PC-3 (cell line): ENCODE data around the gene STX18. TPM values are rescaled to one million over a fixed set of nuclear protein-coding genes. Genes with fewer than 3 reads are reported as not detected.

Source experiments
- ATAC-seq: fragments of 200-7000 bp; cut with Tn5 transposase; 2 replicates; pipeline ENCODE4 v1.9.1; 2020; ENCODE audit warnings: mild to moderate bottlenecking, moderate library complexity
- BruUV-seq: library from RNA; stranded (reverse); fragments of 400-500 nt; replicated peaks from 2 replicates; lab custom pipeline; 2021; lab: Mats Ljungman, UMichigan
- CTCF ChIA-PET: fragments of 300-600 bp; sonication (Branson Sonifier 250); formaldehyde crosslinking; loops from one replicate; lab custom pipeline; 2022; ENCODE audit warnings: antibody characterized with exemption; lab: Charles Lee
- POLR2A ChIA-PET: fragments of 300-600 bp; sonication (Branson Sonifier 250); formaldehyde crosslinking; loops from one replicate; lab custom pipeline; 2022; ENCODE audit warnings: antibody characterized with exemption; ENCODE audit not compliant: unreplicated experiment; lab: Charles Lee
- DNase-seq: peaks from one replicate; pipeline ENCODE4 v3.0.0-alpha.2; 2015
- H2AFZ ChIP-seq: fragments of 300-600 bp; sonication (generic); 2 replicates; pipeline ENCODE4 v1.6.0; 2016; ENCODE audit warnings: antibody characterized with exemption, low read length
- H3F3A ChIP-seq: fragments of 300-600 bp; sonication (generic); one replicate; pipeline ENCODE4 v1.6.0; 2017; ENCODE audit warnings: antibody characterized with exemption, low read length, control low read depth, mild to moderate bottlenecking; ENCODE audit not compliant: unreplicated experiment
- H3K27ac ChIP-seq: fragments of 300-600 bp; sonication (generic); 2 replicates; pipeline ENCODE4 v1.5.1; 2016; ENCODE audit warnings: mild to moderate bottlenecking, low read length
- H3K27me3 ChIP-seq: fragments of 300-600 bp; sonication (generic); 2 replicates; pipeline ENCODE4 v1.6.1; 2016; ENCODE audit warnings: low read length, mixed read lengths
- H3K36me3 ChIP-seq: fragments of 300-600 bp; sonication (generic); 2 replicates; pipeline ENCODE4 v1.6.1; 2016; ENCODE audit warnings: low read depth, mixed run types, low read length, mixed read lengths
- H3K4me1 ChIP-seq: fragments of 300-600 bp; sonication (generic); 2 replicates; pipeline ENCODE4 v1.5.1; 2016; ENCODE audit warnings: low read length; ENCODE audit not compliant: insufficient read depth
- H3K4me2 ChIP-seq: fragments of 300-600 bp; sonication (generic); 2 replicates; pipeline ENCODE4 v1.6.0; 2016; ENCODE audit warnings: low read length
- H3K4me3 ChIP-seq: fragments of 300-600 bp; sonication (generic); 2 replicates; pipeline ENCODE4 v1.5.1; 2016; ENCODE audit warnings: mild to moderate bottlenecking, low read length, mixed read lengths
- H3K79me2 ChIP-seq: fragments of 300-600 bp; sonication (generic); 2 replicates; pipeline ENCODE4 v1.6.1; 2017; ENCODE audit warnings: low read length, mixed read lengths
- H3K9ac ChIP-seq: fragments of 300-600 bp; sonication (generic); 2 replicates; pipeline ENCODE4 v1.6.0; 2016; ENCODE audit warnings: mild to moderate bottlenecking, low read length
- H3K9me2 ChIP-seq: fragments of 300-600 bp; sonication (generic); replicated peaks from 2 replicates; pipeline ENCODE4 v1.6.1; 2016; ENCODE audit warnings: mixed run types, low read length, mixed read lengths
- H3K9me3 ChIP-seq: fragments of 300-600 bp; sonication (generic); 2 replicates; pipeline ENCODE4 v1.6.1; 2016; ENCODE audit warnings: low read length, mixed read lengths
- H4K20me1 ChIP-seq: fragments of 300-600 bp; sonication (generic); 2 replicates; pipeline ENCODE4 v1.6.1; 2016; ENCODE audit warnings: low read length, mixed read lengths
- CTCF ChIP-seq: fragments of 300-600 bp; sonication (generic); conservative IDR thresholded peaks from 2 replicates; pipeline ENCODE4 v1.5.1; 2017; ENCODE audit warnings: antibody characterized with exemption, low read depth, mild to moderate bottlenecking, low read length
- EZH2 ChIP-seq: fragments of 300-600 bp; sonication (generic); IDR thresholded peaks from one replicate; pipeline ENCODE4 v1.6.1; 2017; ENCODE audit warnings: antibody characterized with exemption, mild to moderate bottlenecking, low read length; ENCODE audit not compliant: unreplicated experiment
- EZH2phosphoT487 ChIP-seq: fragments of 300-600 bp; sonication (generic); IDR thresholded peaks from 2 replicates; pipeline ENCODE4 v1.6.1; 2018; ENCODE audit warnings: mild to moderate bottlenecking, antibody characterized with exemption, low read length, borderline replicate concordance
- intact Hi-C: fragments of 100-400 bp; cut with micrococcal nuclease; formaldehyde crosslinking; loops from 2 replicates; pipeline ENCODE4 v1.9.0; 2023
- total RNA-seq: library from RNA; depleted of rRNA; stranded (reverse); fragments of >200 nt; gene quantifications from 2 replicates; pipeline ENCODE4 v1.2.3, GENCODE V29; 2014

The STX18 gene
- total RNA-seq, 1 experiment from 2014 or later = 25.0 TPM

GRCh38 chr4:4408576-4409335 lies 133.1 kb downstream of the STX18 start:
- no peaks in the 10 kb centered on the region for H3K79me2 ChIP-seq

DNA sequence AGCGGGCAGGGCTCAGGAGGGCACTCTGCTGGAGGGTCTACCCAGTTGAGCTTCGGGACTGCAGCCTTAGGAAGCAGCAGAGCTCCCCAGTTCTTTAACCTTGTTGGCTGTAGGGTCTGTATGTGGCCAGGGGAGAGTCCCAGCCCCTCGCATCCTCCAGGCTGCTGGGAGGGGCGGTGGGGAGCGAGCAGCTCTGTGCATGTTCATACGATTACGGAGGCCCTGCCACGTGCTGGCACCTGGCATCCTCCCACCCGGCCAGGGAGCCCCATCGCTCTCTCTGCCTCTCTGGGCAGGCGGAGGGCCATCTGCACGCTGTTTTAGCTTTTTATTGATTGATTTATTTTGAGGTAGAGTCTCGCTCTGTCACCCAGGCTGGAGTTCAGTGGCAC lies 133.7 kb downstream of the STX18 start:
- Histone ChIP-seq H3K9ac (no peak overlapping the region), H3K9me3 (no peaks in the 10 kb centered on the region), H3K36me3 (no peaks in the 10 kb centered on the region), H3K4me1 (no peaks in the 10 kb centered on the region), H3K27ac (no peak overlapping the region), H4K20me1 (no peaks in the 10 kb centered on the region), H3K79me2 (no peaks in the 10 kb centered on the region), H2AFZ (no peak overlapping the region), H3K27me3 (peaks cover 8% of the 10 kb centered on the region; the same call in 1 of the 2 replicates), H3K4me2 (no peak overlapping the region), H3K4me3 (no peak overlapping the region), H3K9me2 (no peaks in the 10 kb centered on the region), H3F3A (no peaks in the 10 kb centered on the region)
- no peak for ATAC-seq
- no peak for DNase-seq
- POLR2A ChIA-PET = no interaction called here
- intact Hi-C loops = no loop called here
- CTCF ChIA-PET = no interaction called here
- no TSS peak for BruUV-seq
- no peak for TF ChIP-seq CTCF
- TF ChIP-seq EZH2 = no peak
- no peak for TF ChIP-seq EZH2phosphoT487

More at GRCh38 chr4:4408576-4409335, 133.1 kb downstream of the STX18 start:
- H3K27me3 ChIP-seq = peaks cover 8% of the 10 kb centered on the region; the same call in 1 of the 2 replicates
- POLR2A ChIA-PET = no interaction called here
- no peak overlapping the region for H3K4me2 ChIP-seq
- TF ChIP-seq EZH2phosphoT487 (no peak), EZH2 (no peak), CTCF (no peak)
- no peaks in the 10 kb centered on the region for H3K36me3 ChIP-seq
- no peak for DNase-seq
- no peaks in the 10 kb centered on the region for H3F3A ChIP-seq
- no peaks in the 10 kb centered on the region for H3K9me2 ChIP-seq
- no peak overlapping the region for H3K4me3 ChIP-seq
- CTCF ChIA-PET = no interaction called here
- no peaks in the 10 kb centered on the region for H3K4me1 ChIP-seq
- H3K9me3 ChIP-seq = no peaks in the 10 kb centered on the region
- H3K9ac ChIP-seq = no peak overlapping the region
- H3K27ac ChIP-seq = no peak overlapping the region
- BruUV-seq = no TSS peak
- intact Hi-C loops = no loop called here
- no peak for ATAC-seq
- H2AFZ ChIP-seq = no peak overlapping the region
- H4K20me1 ChIP-seq = no peaks in the 10 kb centered on the region
